Inflammatory macrophage (primary cell): ENCODE measurements around the gene TTC39A.

ENCODE experiments used
- DNase-seq, 2 donors: peaks; one replicate each; pipeline ENCODE4 v3.0.0-alpha.2; 2020 to 2022

Gene TTC39A

GRCh38 chr1:51313961-51314777 is 16.2 kb downstream of the TTC39A start:
- DNase-seq = no peak

GRCh38 chr1:51313268-51313852 is 17.0 kb downstream of the TTC39A start:
- DNase-seq = no peak

DNA sequence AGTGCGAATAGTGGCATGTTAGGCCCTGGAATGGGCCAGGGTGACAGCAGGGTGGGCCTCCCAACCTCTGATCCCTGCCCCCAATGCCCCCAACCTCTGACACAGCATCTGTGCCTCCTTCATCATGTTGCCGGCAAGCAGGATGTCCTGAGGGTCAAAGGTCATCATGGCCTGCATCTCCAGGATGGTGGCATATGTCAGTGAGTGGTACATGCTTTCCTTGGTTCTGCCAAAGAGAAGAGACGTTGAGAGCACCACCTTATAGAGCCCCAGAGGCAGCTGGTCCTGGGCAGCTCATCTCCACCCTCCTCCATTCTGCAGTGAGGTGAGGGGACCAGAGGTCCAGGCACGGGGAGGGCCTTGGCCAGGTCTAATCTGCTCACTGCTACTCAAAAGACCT is 17.6 kb downstream of the TTC39A start:
- no peak for DNase-seq

DNA sequence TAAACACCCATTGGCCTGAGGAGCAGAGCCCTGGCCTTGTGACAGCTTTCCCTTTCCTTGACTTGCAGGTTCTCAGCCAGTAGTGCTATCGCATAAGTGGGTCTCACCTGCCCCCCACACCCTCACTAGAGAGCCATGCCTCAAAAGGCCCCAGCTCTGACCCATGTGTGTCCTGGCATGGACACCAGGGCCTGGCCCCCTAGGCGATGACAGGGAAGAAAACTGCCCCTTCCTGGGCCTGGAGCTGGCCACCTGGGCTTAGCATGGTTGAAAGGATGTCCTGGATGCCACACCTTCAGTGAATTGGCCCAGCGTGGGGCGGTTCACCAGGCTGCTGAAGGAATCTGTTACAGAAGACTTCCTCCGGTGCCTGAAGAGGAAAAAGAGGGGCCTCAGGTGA is 18.5 kb downstream of the TTC39A start:
- no peak for DNase-seq

- DNase-seq = no peak
Measured at GRCh38 chr1:51310871-51311613, 19.3 kb downstream of the TTC39A start.

DNA sequence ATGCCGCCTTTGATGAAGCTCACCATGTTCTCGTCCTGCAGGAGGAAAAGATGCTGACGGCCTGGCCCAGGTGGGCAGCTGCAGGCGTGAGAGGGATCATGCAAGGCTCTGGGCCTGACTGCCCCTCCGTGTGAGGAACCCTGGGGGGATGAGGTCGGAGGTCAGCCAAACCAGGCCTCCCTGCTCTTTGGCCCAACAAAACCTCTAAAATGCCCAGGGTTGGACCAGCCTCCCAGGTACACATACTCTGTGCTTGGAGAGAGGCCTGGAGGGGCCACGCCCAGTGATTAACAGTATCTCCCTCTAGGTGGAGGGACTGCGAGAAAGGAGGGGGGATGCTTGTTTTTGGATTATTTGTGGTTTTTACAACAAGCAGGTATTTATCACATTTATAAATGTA is 21.1 kb downstream of the TTC39A start:
- no peak for DNase-seq

- DNase-seq = no peak
Measured at GRCh38 chr1:51308636-51309035, 21.7 kb downstream of the TTC39A start.

GRCh38 chr1:51306950-51307349 is 23.4 kb downstream of the TTC39A start:
- DNase-seq = no peak

- no peak for DNase-seq
Measured at GRCh38 chr1:51305371-51305823, 25.0 kb downstream of the TTC39A start.

- DNase-seq = no peak
Measured at GRCh38 chr1:51304360-51304759, 26.0 kb downstream of the TTC39A start.

DNA sequence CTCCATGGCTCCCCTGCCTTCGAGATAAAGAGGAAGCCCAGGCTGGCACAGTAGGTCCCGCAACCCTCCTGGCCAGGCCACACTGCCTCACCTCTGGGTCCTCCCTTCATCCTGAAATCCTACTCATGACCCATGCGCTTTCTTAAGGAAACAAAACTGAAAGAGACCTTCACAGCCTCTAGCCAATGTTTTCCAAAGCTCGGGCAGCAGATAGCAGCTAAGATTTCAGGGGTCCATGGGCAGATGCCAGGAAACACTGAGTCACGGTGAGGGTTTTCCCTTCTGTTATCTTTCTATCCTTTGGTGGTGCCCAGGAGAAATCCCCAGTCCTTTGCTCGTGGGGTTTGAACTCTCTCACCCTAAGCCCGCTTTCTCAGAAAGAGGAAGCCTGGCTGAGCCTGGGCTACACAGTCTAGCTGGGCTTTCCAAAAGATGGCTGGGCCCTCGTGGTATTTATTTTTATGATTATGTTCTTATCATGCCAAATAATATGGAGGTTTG is 26.6 kb downstream of the TTC39A start:
- DNase-seq = peak; percentile 28 to 38

- DNase-seq = no peak
Measured at GRCh38 chr1:51303315-51303714, 27.0 kb downstream of the TTC39A start.

- no peak for DNase-seq
Measured at GRCh38 chr1:51302746-51303145, 27.6 kb downstream of the TTC39A start.

DNA sequence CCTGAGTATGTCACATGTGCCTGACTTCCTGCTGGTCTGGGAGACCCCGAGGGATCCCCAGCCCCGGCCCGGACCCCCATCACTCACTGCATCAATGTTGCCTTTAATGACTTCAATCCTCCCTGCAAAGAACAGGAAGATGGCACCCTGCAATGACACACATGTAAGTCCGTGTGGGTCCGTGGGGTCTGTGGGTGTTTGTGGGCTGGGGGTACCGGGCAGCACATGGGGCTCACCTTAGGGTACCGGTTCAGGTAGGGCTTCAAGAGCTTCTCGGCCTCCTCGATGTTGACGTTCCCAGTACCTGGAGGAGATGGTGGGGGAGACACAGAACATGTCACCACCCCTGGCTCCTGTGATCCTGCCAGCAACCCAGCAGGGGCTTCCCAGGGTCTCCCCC is 28.1 kb downstream of the TTC39A start:
- no peak for DNase-seq

DNA sequence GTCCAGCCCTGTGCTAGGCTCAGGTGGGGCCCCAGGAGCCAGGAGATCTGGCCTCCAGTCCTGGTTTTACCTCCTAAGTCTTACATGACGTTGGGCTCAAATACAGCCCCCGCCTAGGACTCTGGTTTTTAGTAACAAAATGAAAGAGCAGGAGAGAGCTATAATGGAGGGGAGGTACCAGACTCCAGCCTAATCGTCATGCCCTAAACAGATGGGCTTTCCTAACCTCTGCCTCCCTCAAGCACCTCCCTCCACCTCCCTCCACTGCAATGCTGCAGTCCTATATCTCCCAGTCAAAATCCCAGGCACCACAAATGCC is 28.6 kb downstream of the TTC39A start:
- no peak for DNase-seq

DNA sequence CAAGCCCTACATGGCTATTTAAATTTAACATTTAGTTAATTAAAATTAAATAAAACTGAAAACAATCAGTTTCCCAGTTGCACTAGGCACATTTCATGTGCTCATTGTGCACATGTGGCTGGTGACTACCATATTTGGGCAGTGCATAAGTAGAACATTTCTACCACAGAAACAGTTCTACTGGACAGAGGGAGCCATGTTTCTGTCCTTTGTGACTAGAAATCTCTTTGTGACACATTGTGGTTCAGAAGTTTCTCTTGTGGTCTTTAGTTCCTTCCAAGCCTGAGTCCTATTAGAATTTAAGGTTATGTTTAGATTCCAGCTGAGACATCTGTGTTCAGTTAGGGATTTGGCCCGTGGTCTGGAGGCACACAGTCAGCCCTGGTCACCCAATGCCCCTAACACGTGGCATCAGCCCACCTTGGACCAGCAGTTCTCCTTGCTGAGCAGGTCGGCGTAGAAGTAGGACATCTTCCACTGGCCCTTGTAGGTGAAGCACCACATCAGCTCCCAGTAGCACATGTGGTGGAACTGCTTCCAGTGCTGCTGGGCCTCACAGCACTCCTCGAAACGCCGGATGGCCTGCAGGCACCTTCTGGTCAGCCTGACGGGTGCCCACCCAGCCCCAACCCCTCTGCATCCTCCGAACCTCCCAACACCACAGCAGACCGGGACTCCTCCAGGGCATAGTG is 29.1 kb downstream of the TTC39A start:
- no peak for DNase-seq

DNA sequence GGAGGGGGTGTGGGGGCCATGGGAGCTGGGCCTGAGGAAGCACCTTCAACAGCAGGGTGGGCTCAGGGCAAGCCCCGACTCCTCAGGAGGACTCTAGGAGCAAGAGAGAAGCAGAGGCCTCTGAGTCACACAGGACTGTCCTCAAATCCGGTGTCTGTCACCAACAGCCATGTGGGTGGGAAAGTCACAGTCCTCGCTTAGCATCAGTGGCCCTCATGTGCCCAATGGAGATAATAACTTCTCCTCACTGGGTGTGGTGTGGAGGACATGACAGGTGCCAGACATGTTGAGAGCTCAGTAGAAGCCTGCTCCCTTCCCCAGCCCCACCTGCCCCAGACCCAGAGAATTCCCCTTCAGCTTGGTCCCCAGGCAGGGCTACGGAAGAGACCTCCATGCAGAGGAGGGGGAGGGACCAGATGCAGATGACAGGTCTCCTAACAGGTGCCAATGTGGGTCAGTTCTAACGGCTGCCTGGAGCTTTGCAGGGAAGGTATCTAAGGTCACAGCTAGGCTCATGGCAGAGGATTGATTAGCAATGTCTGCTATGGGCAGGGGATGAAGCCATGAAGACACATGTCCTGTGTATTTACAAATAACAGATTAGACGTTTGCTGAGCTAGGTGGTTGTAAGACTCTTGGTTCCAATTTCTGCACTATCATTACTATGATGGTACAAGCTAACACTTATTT is 30.2 kb downstream of the TTC39A start:
- peak in 1 of 2 donors; percentile 29 for DNase-seq

- no peak for DNase-seq
Measured at GRCh38 chr1:51299185-51299885, 31.0 kb downstream of the TTC39A start.

DNA sequence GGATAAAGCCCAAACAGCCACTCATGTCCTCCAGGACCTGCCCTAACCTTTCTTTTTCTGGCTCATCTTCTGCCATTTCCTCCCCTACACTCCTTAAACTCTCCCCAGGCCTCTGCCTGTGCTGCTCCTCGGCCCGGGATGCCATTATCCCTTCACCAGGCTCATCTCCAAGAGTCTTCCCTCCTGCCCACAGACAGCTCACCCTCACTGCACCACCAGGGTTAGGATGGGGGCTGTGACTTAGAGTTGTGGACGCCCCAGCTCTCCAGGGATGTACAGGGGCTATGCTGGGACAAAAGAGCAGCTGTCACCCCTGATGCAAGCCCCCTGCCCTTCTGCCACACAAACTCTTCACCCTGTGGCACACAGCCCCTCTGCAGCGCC is 32.0 kb downstream of the TTC39A start:
- DNase-seq = no peak

GRCh38 chr1:51297401-51298321 is 32.7 kb downstream of the TTC39A start:
- DNase-seq = no peak
